ENCODE results near the gene ARHGEF4.

Gene ARHGEF4

GRCh38 chr2:130917006-130917688, 80.4 kb downstream of the ARHGEF4 start:
- no peak for DNase-seq (ENCODE audit: low read depth, low spot score)

GRCh38 chr2:130918393-130918792, 81.7 kb downstream of the ARHGEF4 start:
- no peak for DNase-seq (ENCODE audit: low read depth, low spot score)

- peak; percentile 27 for DNase-seq (ENCODE audit: low read depth, low spot score)
Observed at GRCh38 chr2:130920415-130921163, 83.9 kb downstream of the ARHGEF4 start.

- DNase-seq (ENCODE audit: low read depth, low spot score) = no peak
Observed at GRCh38 chr2:130921164-130921476, 84.4 kb downstream of the ARHGEF4 start.

GRCh38 chr2:130922417-130922816, 85.7 kb downstream of the ARHGEF4 start:
- DNase-seq (ENCODE audit: low read depth, low spot score) = no peak

GRCh38 chr2:130928385-130928784, 91.7 kb downstream of the ARHGEF4 start:
- DNase-seq (ENCODE audit: low read depth, low spot score) = no peak

- DNase-seq (ENCODE audit: low read depth, low spot score) = no peak
Observed at GRCh38 chr2:130930740-130931659, 94.3 kb downstream of the ARHGEF4 start.

GRCh38 chr2:130933501-130933900, 96.8 kb downstream of the ARHGEF4 start:
- no peak for DNase-seq (ENCODE audit: low read depth, low spot score)

- no peak for DNase-seq (ENCODE audit: low read depth, low spot score)
Observed at GRCh38 chr2:130936451-130936850, 99.7 kb downstream of the ARHGEF4 start.

GRCh38 chr2:130947967-130948366, 111.3 kb downstream of the ARHGEF4 start:
- DNase-seq (ENCODE audit: low read depth, low spot score) = no peak

- DNase-seq (ENCODE audit: low read depth, low spot score) = no peak
Observed at GRCh38 chr2:130949954-130950353, 113.2 kb downstream of the ARHGEF4 start.

- no peak for DNase-seq (ENCODE audit: low read depth, low spot score)
Observed at GRCh38 chr2:130951018-130951417, 114.3 kb downstream of the ARHGEF4 start.

- DNase-seq (ENCODE audit: low read depth, low spot score) = no peak
Observed at GRCh38 chr2:130954873-130955272, 118.2 kb downstream of the ARHGEF4 start.

GRCh38 chr2:130957915-130958314, 121.2 kb downstream of the ARHGEF4 start:
- DNase-seq (ENCODE audit: low read depth, low spot score) = no peak

- DNase-seq (ENCODE audit: low read depth, low spot score) = no peak
Observed at GRCh38 chr2:130963196-130963848, 126.6 kb downstream of the ARHGEF4 start.

- no peak for DNase-seq (ENCODE audit: low read depth, low spot score)
Observed at GRCh38 chr2:130963849-130964793, 127.4 kb downstream of the ARHGEF4 start.

- no peak for DNase-seq (ENCODE audit: low read depth, low spot score)
Observed at GRCh38 chr2:130964931-130965330, 128.2 kb downstream of the ARHGEF4 start.

GRCh38 chr2:130966149-130966774, 129.5 kb downstream of the ARHGEF4 start:
- DNase-seq (ENCODE audit: low read depth, low spot score) = no peak

GRCh38 chr2:130966775-130967490, 130.2 kb downstream of the ARHGEF4 start:
- no peak for DNase-seq (ENCODE audit: low read depth, low spot score)

- no peak for DNase-seq (ENCODE audit: low read depth, low spot score)
Observed at GRCh38 chr2:130972410-130972809, 135.7 kb downstream of the ARHGEF4 start.
